NCI-H2196 treated with DMSO at 0.1 percent for 48 hours (cell line): ENCODE results near the gene NFATC1.

Source experiments
- DNase-seq: peaks from one replicate; lab custom pipeline; 2025; ENCODE audit not compliant: unreplicated experiment; lab: John Stamatoyannopoulos, UW

NFATC1 gene

DNA sequence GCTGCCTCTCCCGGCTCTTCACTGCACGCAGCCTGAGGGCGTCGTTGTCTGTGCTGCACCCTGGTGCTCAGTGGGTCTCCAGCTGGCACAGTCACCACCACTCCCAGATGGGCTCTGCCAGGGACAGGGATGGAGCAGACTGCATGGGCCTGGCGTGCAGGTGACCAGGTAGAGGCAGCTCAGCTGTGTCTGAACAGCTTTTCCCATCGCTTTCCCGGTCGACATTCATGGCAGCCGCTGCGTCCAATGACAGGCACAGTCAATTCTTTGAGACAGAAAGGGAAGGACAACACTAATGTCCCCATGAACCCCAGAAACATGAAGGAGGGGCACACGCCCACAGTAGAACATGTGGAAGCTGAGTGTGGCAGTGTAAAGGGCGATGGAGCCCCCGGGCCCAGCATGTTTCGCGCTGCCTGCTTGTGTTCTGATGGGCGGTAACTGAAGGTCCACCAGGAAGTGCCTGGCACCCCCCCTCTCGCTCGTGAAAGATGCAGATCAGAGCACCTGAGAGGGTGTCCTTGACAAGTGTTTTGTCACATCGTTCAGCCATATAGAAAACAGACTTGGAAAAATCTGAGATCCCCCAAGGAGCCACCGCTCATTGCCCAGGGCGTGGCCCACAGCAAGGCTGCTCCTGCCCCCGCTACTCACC, 122.4 kb downstream of the NFATC1 start:
- DNase-seq = no peak

- DNase-seq = no peak
Measured at GRCh38 chr18:79518683-79519128, 123.0 kb downstream of the NFATC1 start.

- no peak for DNase-seq
Measured at GRCh38 chr18:79519751-79520477, 124.2 kb downstream of the NFATC1 start.

- no peak for DNase-seq
Measured at GRCh38 chr18:79520478-79521390, 125.0 kb downstream of the NFATC1 start.

DNA sequence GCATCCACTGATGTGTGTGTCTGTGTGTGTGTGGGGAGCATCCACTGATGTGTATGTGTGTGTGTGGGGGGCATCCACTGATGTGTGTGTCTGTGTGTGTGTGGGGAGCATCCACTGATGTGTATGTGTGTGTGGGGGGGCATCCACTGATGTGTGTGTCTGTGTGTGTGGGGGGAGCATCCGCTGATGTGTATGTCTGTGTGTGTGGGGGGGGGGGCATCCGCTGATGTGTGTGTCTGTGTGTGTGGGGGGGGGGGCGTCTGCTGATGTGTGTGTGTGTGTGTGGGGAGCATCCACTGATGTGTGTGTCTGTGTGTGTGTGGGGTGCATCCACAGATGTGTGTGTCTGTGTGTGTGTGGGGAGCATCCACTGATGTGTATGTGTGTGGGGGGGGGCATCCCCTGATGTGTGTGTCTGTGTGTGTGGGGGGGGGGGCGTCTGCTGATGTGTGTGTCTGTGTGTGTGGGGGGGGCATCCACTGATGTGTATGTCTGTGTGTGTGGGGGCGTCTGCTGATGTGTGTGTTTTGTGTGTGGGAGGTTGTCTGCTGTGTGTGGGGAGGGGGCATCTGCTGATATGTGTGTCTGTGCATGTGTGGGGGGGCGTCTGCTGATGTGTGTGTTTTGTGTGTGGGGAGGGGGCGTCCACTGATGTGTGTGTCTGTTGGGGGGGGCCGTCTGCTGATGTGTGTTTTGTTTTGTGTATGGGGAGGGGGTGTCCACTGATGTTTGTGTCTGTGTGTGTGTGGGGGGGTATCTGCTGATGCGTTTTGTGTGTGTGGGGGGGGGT, 125.9 kb downstream of the NFATC1 start:
- no peak for DNase-seq

GRCh38 chr18:79522451-79523205, 126.9 kb downstream of the NFATC1 start:
- DNase-seq = no peak

DNA sequence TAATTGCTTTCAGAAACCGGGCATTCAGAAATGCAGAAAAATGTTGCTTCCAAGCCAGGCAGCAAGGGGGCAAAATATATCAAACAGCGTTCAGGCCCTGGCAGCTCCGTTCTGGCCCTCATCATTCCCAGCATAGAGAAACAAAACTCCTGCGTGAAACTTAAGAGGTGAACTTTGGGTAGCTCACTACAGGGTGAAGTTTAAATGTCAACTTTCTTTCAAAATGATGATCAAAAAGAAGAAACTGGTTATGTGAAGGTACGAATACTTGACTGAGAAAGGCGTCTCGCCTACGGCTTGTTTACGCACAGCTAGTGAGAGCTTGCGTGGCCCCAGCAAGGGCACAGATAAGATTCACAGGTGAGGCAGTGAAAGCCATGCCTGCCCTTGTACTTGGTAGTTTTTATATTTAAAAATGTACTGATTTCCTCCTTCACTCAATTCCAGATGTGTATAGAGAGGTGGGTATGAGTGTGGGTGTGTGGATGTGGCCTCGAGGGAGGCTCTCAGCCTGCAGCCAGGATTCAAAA, 127.5 kb downstream of the NFATC1 start:
- no peak for DNase-seq

DNA sequence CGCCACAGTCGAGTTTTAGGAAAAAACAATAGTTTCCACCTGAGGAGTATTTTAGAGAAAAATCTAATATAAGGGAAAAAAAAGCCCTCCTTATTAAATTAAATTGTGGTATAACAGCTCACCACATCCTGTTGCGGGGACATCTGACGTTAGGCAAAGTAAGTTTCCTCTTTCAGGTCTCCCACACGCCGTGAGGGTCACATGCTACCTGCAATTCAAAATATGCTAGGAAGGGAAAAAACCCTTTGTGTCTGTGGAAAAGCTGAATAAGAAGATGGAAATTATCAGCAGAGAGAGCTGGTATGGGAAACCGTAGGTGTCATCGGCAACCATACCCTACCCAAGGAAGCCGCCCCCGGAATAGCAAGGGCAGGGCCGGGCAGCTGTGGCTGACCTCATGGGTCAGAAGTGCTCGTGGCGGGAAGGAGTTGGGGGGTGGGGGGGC, 128.0 kb downstream of the NFATC1 start:
- DNase-seq = no peak

DNA sequence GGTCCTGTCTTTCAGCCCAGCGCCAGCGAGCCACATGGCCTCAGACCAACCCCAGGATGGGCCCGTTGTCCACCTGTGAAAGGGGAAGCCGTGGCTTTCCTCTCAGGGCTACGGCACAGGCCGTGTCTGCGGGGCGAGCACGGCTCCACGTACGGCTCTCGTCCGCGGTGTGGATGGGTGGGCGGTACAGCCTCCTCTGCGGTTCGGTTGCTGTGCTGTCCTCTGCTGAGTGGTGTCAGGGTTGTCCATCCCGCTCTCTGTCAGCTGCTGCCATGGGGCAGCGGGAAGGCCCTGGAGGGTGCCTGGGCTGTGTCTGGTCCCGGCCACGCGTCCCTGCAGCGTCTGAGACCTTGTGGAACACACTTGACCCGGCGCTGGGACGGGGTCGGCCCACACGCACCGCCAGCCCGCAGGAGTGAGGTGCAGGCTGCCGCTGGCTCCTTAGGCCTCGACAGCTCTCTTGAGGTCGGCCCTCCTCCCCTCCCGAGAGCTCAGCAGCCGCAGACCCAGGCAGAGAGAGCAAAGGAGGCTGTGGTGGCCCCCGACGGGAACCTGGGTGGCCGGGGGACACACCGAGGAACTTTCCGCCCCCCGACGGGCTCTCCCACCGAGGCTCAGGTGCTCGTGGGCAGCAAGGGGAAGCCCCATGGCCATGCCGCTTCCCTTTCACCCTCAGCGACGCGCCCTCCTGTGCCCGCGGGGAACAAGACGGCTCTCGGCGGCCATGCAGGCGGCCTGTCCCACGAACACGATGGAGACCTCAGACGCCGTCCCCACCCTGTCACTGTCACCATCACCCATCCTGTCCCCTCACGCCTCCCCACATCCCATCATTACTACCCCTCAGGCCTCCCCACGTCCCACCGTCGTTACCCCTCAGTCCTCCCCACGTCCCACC, 128.7 kb downstream of the NFATC1 start:
- no peak for DNase-seq

DNA sequence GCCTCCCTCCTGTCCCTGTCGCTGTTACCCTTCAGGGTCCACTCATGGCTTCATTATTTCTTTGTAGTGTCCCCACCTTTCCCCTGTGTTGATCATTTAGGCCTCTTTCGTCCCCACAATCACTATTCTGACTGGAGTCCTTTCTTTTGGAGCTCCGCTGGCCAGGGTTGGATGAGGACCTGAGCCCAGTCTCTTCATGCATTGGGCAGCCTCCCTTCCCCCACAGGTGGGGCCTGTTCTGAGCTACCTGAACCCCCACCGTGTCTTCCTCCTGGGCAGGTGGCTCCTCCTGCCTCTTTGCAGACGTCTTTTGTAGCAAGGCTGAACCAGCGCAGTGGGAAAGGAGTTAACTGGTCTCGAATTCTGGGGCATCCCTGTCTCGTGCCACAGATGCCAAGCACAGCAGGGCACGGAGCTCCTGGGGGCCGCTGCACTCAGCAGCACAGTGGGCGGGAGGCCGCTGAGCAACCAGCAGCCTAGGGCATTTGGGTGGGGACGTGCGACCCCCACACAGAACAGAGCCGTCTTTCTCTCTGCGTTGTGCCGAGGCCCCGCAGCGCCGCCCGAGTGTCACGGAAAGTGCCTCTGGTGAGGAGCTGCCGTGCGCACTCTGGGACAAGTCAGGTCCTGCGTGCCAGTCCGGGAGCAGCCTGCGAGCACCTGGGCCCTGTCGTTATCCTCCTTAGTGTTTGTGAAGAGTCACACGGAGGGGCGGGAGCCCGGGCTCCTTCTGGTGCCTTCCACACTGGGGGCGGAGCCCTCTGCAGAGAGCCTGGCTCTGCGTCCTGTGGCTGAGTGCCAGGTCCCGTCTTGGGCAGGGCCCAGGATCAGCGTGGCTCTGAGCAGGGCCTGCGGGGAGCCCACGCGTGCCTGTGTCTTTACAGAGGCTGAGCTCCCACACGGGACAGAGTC, 130.1 kb downstream of the NFATC1 start:
- no peak for DNase-seq

- no peak for DNase-seq
Measured at GRCh38 chr18:79526468-79527460, 131.0 kb downstream of the NFATC1 start.

DNA sequence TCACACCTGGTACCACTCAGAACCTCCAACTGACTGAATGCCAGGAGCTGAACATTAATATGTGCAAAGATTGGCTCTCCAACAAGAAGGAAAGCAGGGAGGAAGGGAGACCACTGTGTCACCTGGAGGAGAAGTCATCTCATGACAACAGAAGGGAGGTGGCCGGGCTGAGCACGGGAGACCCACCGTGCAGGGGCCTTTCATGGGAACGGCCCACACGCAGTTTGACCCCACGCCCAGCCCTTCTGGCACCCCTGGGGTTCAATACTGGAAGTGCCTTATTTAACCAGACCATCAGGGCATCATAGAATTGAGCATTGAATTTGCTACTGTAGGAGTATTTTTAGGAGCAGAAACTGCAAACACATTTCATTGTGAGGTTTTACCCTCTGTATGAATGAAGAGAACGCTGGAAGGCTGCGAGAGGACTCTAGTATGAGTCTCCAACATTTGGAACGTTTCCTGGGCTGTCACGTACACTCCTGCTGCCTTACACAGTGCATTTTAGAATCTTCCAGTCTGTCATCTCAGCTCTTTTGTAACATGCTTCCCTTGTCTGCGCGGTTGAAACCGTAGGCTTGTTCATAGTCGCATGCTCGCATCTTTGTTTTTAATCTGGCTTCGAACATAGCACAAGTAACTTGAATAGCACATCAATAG, 132.1 kb downstream of the NFATC1 start:
- no peak for DNase-seq

- DNase-seq = no peak
Measured at GRCh38 chr18:79528316-79528695, 132.6 kb downstream of the NFATC1 start.

GRCh38 chr18:79528846-79529245, 133.1 kb downstream of the NFATC1 start:
- DNase-seq = peak; percentile 8

DNA sequence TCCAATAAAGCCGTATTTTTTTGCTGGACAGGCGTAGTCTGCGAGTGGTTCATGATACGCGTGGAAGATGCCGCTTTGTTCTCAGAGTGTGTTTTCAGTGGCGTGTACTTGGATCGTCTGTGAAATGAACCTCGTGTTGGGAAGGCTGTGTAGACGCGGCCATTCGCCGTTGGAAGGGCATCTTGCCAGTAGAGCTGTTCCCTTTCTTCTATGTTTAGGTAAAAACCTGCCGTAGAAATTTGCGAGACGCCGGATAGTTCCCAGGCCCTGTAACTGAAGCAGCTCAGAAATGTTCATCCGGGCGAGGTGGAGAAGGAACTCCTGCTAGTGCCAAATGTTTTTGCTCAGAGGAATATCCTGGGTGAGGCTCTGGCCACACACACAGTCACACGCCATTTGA, 133.6 kb downstream of the NFATC1 start:
- no peak for DNase-seq

DNA sequence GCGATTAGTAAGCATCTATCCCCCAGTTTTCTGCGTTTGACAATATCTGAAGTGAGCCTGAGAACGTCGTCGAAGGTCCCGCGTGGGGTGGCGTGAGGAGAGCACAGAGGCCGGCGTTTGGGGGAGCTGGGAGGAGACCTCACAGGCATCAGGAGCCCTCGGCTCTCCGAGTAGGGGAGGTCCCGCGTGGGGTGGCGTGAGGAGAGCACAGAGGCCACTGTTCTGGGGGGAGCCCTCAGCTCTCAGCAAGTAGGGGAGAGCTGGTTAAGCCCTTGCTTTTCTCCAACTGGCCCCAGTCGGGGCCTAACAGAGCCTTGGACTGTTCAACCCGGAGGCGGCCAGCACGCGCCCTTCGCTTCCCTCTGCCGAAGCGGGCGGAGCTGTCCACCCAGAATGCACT, 134.3 kb downstream of the NFATC1 start:
- no peak for DNase-seq
